H1 (cell line): ENCODE data around the gene PTCSC3. TPM values are rescaled to one million over a fixed set of nuclear protein-coding genes. Genes with fewer than 3 reads are reported as not detected.

Experiments used
- CTCF ChIA-PET: fragments of 300-600 bp; sonication (Branson Sonifier 250); formaldehyde crosslinking; loops from one replicate; lab custom pipeline; 2021; ENCODE audit not compliant: partially characterized antibody; lab: Charles Lee
- POLR2A ChIA-PET: fragments of 300-600 bp; sonication (Branson Sonifier 250); formaldehyde crosslinking; loops from one replicate; lab custom pipeline; 2021; ENCODE audit warnings: inconsistent platforms; ENCODE audit not compliant: partially characterized antibody; lab: Charles Lee
- DNase-seq, 2 experiments: peaks; one replicate each; pipeline versions ENCODE4 v3.0.0 to v3.0.0-alpha.2; 2010 to 2022; ENCODE audit warnings: low spot score in 2 of 2, low read depth in 1 of 2, mixed read lengths in 1 of 2
- FAIRE-seq: peaks from 2 replicates; lab custom pipeline; 2011; peaks lifted over from hg19 to GRCh38; lab: Jason Lieb, UNC
- H2AFZ ChIP-seq: 2 replicates; pipeline ENCODE4 v1.8.1; 2012; ENCODE audit warnings: low read length, inconsistent platforms
- H2AK5ac ChIP-seq: 2 replicates; pipeline ENCODE4 v1.6.1; 2013; ENCODE audit warnings: low read depth, low read length
- H2BK120ac ChIP-seq: replicated peaks from 2 replicates; pipeline ENCODE3; 2013; ENCODE audit warnings: low read depth, low read length, inconsistent platforms
- H2BK12ac ChIP-seq: 2 replicates; pipeline ENCODE4 v1.6.1; 2013; ENCODE audit warnings: low read depth, low read length
- H2BK15ac ChIP-seq: 2 replicates; pipeline ENCODE4 v1.6.1; 2013; ENCODE audit warnings: low read length
- H2BK20ac ChIP-seq: 2 replicates; pipeline ENCODE4 v1.6.1; 2013; ENCODE audit warnings: low read length
- H2BK5ac ChIP-seq: 2 replicates; pipeline ENCODE4 v1.6.1; 2013; ENCODE audit warnings: low read depth, low read length
- H3K14ac ChIP-seq: 2 replicates; pipeline ENCODE4 v1.6.1; 2013; ENCODE audit warnings: inconsistent platforms; ENCODE audit not compliant: insufficient read length
- H3K18ac ChIP-seq: 2 replicates; pipeline ENCODE4 v1.6.1; 2013; ENCODE audit warnings: low read length; ENCODE audit errors: extremely low read depth
- H3K23ac ChIP-seq: 2 replicates; pipeline ENCODE4 v1.6.1; 2013; ENCODE audit warnings: inconsistent platforms; ENCODE audit not compliant: insufficient read length
- H3K23me2 ChIP-seq: 2 replicates; pipeline ENCODE4 v1.6.1; 2013; ENCODE audit warnings: low read depth, low read length
- H3K27ac ChIP-seq: 2 replicates; pipeline ENCODE4 v1.6.1; 2011; ENCODE audit warnings: low read depth, low read length, inconsistent platforms
- H3K27me3 ChIP-seq, 4 experiments: replicated peaks in 1 of 4; 1 replicate in 1 of 4; 2 replicates in 3 of 4; pipeline versions ENCODE4 v1.6.1 to v1.8.1; 2011 to 2013; ENCODE audit warnings: low read length in 3 of 4, mild to moderate bottlenecking in 3 of 4, inconsistent platforms in 2 of 4, mixed read lengths in 2 of 4, moderate library complexity in 1 of 4; ENCODE audit not compliant: control insufficient read depth in 3 of 4, insufficient read depth in 3 of 4; ENCODE audit errors: extremely low read depth in 1 of 4
- H3K36me3 ChIP-seq, 4 experiments: 2 replicates each; pipeline versions ENCODE4 v1.6.1 to v1.8.1; 2011 to 2013; ENCODE audit warnings: mild to moderate bottlenecking in 4 of 4, low read length in 3 of 4, moderate library complexity in 2 of 4, control low read depth in 1 of 4, inconsistent platforms in 1 of 4; ENCODE audit not compliant: insufficient read depth in 4 of 4, control insufficient read depth in 2 of 4
- H3K4ac ChIP-seq: replicated peaks from 2 replicates; pipeline ENCODE3; 2013; ENCODE audit warnings: low read length, low read depth, mixed read lengths, inconsistent platforms; ENCODE audit not compliant: insufficient read length
- H3K4me1 ChIP-seq, 4 experiments: replicated peaks in 1 of 4; 1 replicate in 1 of 4; 2 replicates in 3 of 4; pipeline versions ENCODE4 v1.6.1 to v1.8.1; 2011 to 2013; ENCODE audit warnings: low read length in 3 of 4, inconsistent platforms in 2 of 4, mixed read lengths in 1 of 4; ENCODE audit not compliant: insufficient read depth in 4 of 4, control insufficient read depth in 3 of 4
- H3K4me2 ChIP-seq, 2 experiments: 2 replicates each; pipeline versions ENCODE4 v1.6.1 to v1.8.1; 2011 to 2013; ENCODE audit warnings: low read depth in 2 of 2, low read length in 2 of 2, control low read depth in 1 of 2, inconsistent platforms in 1 of 2, mild to moderate bottlenecking in 1 of 2; ENCODE audit not compliant: insufficient read depth in 1 of 2
- H3K4me3 ChIP-seq, 4 experiments: fragments of 200-600, 300-600 bp in 1 of 4; sonication (generic), shearing (Covaris generic), sonication (Bioruptor Twin) in 1 of 4; 2 replicates each; pipeline versions ENCODE4 v1.5.1 to v1.8.1; 2011 to 2016; ENCODE audit warnings: low read length in 4 of 4, low read depth in 3 of 4, control low read depth in 2 of 4, inconsistent platforms in 2 of 4, mild to moderate bottlenecking in 2 of 4, mixed read lengths in 1 of 4, moderate library complexity in 1 of 4; ENCODE audit not compliant: insufficient read depth in 2 of 4; ENCODE audit errors: extremely low read depth in 1 of 4
- H3K56ac ChIP-seq: replicated peaks from 2 replicates; pipeline ENCODE3; 2013; ENCODE audit warnings: low read depth, mild to moderate bottlenecking, mixed read lengths, low read length, inconsistent platforms; ENCODE audit not compliant: insufficient read length
- H3K79me1 ChIP-seq: 2 replicates; pipeline ENCODE4 v1.6.1; 2013; ENCODE audit warnings: low read depth, low read length, control low read depth
- H3K79me2 ChIP-seq, 2 experiments: 2 replicates each; pipeline versions ENCODE4 v1.6.1 to v1.8.1; 2012 to 2013; ENCODE audit warnings: low read length in 2 of 2, mild to moderate bottlenecking in 2 of 2, inconsistent platforms in 1 of 2; ENCODE audit not compliant: insufficient read depth in 2 of 2, control insufficient read depth in 1 of 2
- H3K9ac ChIP-seq, 4 experiments: replicated peaks in 1 of 4; 1 replicate in 1 of 4; 2 replicates in 3 of 4; pipeline versions ENCODE4 v1.6.1 to v1.8.1; 2011 to 2013; ENCODE audit warnings: low read depth in 3 of 4, low read length in 3 of 4, control low read depth in 2 of 4, mild to moderate bottlenecking in 2 of 4, moderate library complexity in 2 of 4, inconsistent platforms in 1 of 4; ENCODE audit errors: extremely low read depth in 1 of 4
- H3K9me3 ChIP-seq, 2 experiments: 2 replicates each; pipeline versions ENCODE4 v1.6.1 to v1.8.1; 2012 to 2013; ENCODE audit warnings: mild to moderate bottlenecking in 2 of 2, moderate library complexity in 2 of 2, control low read depth in 1 of 2, inconsistent platforms in 1 of 2, low read depth in 1 of 2, low read length in 1 of 2, mixed read lengths in 1 of 2; ENCODE audit not compliant: insufficient read depth in 2 of 2
- H4K20me1 ChIP-seq, 2 experiments: replicated peaks in 1 of 2; 2 replicates each; pipeline versions ENCODE3 to v1.8.1; 2011 to 2013; ENCODE audit warnings: inconsistent platforms in 2 of 2, low read length in 2 of 2, mild to moderate bottlenecking in 1 of 2; ENCODE audit not compliant: insufficient read depth in 2 of 2, control insufficient read depth in 1 of 2
- H4K5ac ChIP-seq: 2 replicates; pipeline ENCODE4 v1.6.1; 2013; ENCODE audit warnings: low read length, low read depth, mixed read lengths, inconsistent platforms; ENCODE audit not compliant: insufficient read length
- H4K8ac ChIP-seq: 2 replicates; pipeline ENCODE4 v1.8.0; 2013; ENCODE audit warnings: mild to moderate bottlenecking, moderate library complexity, low read length, inconsistent platforms; ENCODE audit not compliant: insufficient read depth; ENCODE audit errors: extremely low read depth
- H4K91ac ChIP-seq: replicated peaks from 2 replicates; pipeline ENCODE3; 2013; ENCODE audit warnings: low read length, mixed read lengths, inconsistent platforms; ENCODE audit not compliant: insufficient read length
- FOSL1 ChIP-seq: IDR thresholded peaks from 2 replicates; pipeline ENCODE4 v1.6.1; 2011; ENCODE audit warnings: mild to moderate bottlenecking, low read depth, low read length, moderate library complexity; ENCODE audit not compliant: insufficient read depth
- WGBS, 2 experiments: shearing (Covaris generic) in 1 of 2; methylation state at CpG; one replicate each; pipeline versions ENCODE4 v1.1.6 to v1.1.7; 2013 to 2015; ENCODE audit warnings: low lambda C conversion rate in 2 of 2, mixed read lengths in 2 of 2, inconsistent platforms in 1 of 2, low coverage in 1 of 2, missing lambda C conversion rate in 1 of 2; ENCODE audit not compliant: insufficient replicate concordance in 2 of 2, insufficient coverage in 1 of 2, insufficient read length in 1 of 2; ENCODE audit errors: extremely low coverage in 1 of 2, missing lambda C conversion rate in 1 of 2; 5-methylcytosine and 5-hydroxymethylcytosine counted together
- polyA plus RNA-seq, 7 experiments: library from polyadenylated mRNA; depleted of rRNA in 3 of 7; stranded (reverse) in 5 of 7; unstranded in 2 of 7; fragments of >200 nt in 5 of 7; fragments of 200-250 nt in 2 of 7; gene quantifications; 1 replicate in 5 of 7; 2 replicates in 1 of 7; 4 replicates in 1 of 7; pipeline versions ENCODE4 v1.2.1 to v1.2.3, GENCODE V29; 2011 to 2013; ENCODE audit warnings: missing spikeins in 2 of 7, mixed read lengths in 2 of 7
- total RNA-seq: library from RNA; stranded (reverse); fragmentation: NEBNext Ultra II Directional; extraction: Animal tissue kit (Norgen Biotek cat#: 25700); gene quantifications from 2 replicates; pipeline ENCODE4 v1.2.1, GENCODE V29; 2021

The PTCSC3 gene
- total and polyA plus RNA-seq, 2 of the 8 experiments (the other 6 are each of a cell fraction or from before 2014, with no cell fraction given), result not detected

DNA sequence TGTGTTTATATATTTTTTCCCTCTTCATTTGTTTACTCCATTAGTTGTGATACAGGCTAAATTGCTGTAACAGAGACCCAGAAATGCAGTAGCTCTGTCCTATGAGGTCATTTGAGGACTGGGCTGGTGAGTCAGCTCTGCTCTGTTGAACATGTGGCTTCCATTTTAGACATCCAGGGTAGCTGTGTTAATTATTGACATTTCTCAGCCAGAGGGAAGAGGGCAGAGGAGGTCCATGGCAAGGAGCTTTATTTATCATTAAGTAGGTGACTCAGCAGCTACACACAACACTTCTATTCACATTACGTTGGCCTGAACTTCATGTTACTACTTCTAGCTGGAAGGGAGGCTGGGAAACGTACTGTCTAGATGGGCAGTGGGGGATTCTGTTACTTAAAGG is 85.4 kb downstream of the PTCSC3 start:
- peaks cover 0 to 1% (median 0%) of the 10 kb centered on the region in 4 experiments; a peak in 1 of 7 replicates for H3K27me3 ChIP-seq
- WGBS, 2 experiments, result 86% methylated on average over 2 of the region's 2 CpGs; no CpG with 5 or more reads in 1 of the 2 experiments
- H3K56ac ChIP-seq, result no peak overlapping the region
- H3K4me1 ChIP-seq, result no peaks in the 10 kb centered on the region
- peak overlapping the region; percentile 18; the same call in 1 of the 2 replicates for H2AFZ ChIP-seq
- H3K4me2 ChIP-seq, result no peak overlapping the region
- H3K79me2 ChIP-seq, result no peaks in the 10 kb centered on the region
- ChIA-PET CTCF (interaction anchor here (1.0 to 2.3 kb wide), 5 partner anchors 13 to 434 kb away, joined by 4 to 16 read pairs (median 6); no protein-coding TSS in a partner anchor), POLR2A (no interaction called here)
- H2BK20ac ChIP-seq, result no peak overlapping the region
- H3K18ac ChIP-seq, result no peak overlapping the region
- H3K9me3 ChIP-seq, result no peaks in the 10 kb centered on the region; a peak in 1 of 4 replicates
- no peaks in the 10 kb centered on the region for H4K20me1 ChIP-seq
- H2BK12ac ChIP-seq, result no peak overlapping the region
- H3K36me3 ChIP-seq, result no peaks in the 10 kb centered on the region
- H4K91ac ChIP-seq, result no peak overlapping the region
- no peak overlapping the region for H4K5ac ChIP-seq
- TF ChIP-seq FOSL1, result no peak
- no peak overlapping the region for H3K14ac ChIP-seq
- H3K23ac ChIP-seq, result no peak overlapping the region
- no peak overlapping the region for H3K4ac ChIP-seq
- FAIRE-seq, result no peak
- no peak overlapping the region for H2AK5ac ChIP-seq
- H2BK120ac ChIP-seq, result no peak overlapping the region
- no peaks in the 10 kb centered on the region for H3K79me1 ChIP-seq
- H3K9ac ChIP-seq, result no peak overlapping the region
- no peak overlapping the region for H3K4me3 ChIP-seq
- H2BK15ac ChIP-seq, result no peak overlapping the region
- no peak overlapping the region for H3K27ac ChIP-seq
- no peak for DNase-seq
- no peak overlapping the region for H4K8ac ChIP-seq
- H2BK5ac ChIP-seq, result no peak overlapping the region
- no peaks in the 10 kb centered on the region for H3K23me2 ChIP-seq
